ENCODE results near the gene STX1B. TPM values are rescaled to one million over a fixed set of nuclear protein-coding genes. Genes with fewer than 3 reads are reported as not detected.

STX1B gene
- total RNA-seq, 1 experiment from 2014 or later, result 11.0 TPM

DNA sequence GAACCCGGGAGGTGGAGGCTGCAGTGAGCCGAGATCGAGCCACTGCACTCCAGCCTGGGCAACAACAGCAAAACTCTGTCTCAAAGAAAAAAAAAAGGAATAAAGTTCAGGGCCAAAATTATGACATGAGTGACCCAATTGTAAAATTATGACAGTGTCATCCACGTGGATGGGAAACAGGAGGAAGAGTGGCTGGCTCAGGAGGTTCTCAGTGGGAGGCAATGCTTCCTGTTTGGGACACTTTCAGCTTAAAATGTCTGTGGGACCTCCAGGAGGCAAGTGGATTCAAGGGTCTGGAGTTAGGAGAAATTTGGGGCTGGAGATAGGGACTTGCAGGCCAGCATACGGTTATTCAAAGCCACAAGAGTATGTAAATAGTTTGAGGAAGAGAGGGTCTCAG lies 14.9 kb upstream of the STX1B start:
- no CpG with 5 or more reads among the region's 5 CpGs for WGBS (ENCODE audit: extremely low coverage, insufficient read length, low lambda C conversion rate)
- H2BK120ac ChIP-seq (ENCODE audit: low read depth, low read length, poor library complexity, severe bottlenecking), result no peak overlapping the region
- no peak overlapping the region for H2AFZ ChIP-seq (ENCODE audit: low read length)
- peaks cover 0 to 6% of the 10 kb centered on the region in 2 experiments; a peak in 2 of 4 replicates for H3K4me1 Mint-ChIP-seq
- no peak overlapping the region for H3K27ac ChIP-seq (ENCODE audit: insufficient read length, low read depth, low read length)
- no peaks in the 10 kb centered on the region for H3K79me2 ChIP-seq (ENCODE audit: insufficient read depth, low read length)
- H2BK12ac ChIP-seq (ENCODE audit: insufficient read length, low read depth, low read length), result no peak overlapping the region
- H3K18ac ChIP-seq (ENCODE audit: insufficient read length, low read depth, low read length), result no peak overlapping the region
- H4K5ac ChIP-seq (ENCODE audit: insufficient read length, low read depth, low read length), result no peak overlapping the region
- H4K91ac ChIP-seq (ENCODE audit: insufficient read length, low read depth, low read length), result no peak overlapping the region
- H3K4ac ChIP-seq (ENCODE audit: low read depth, low read length), result no peak overlapping the region
- H3K9me3 ChIP-seq (ENCODE audit: control insufficient read depth, low read depth, low read length), result no peaks in the 10 kb centered on the region
- H3K9ac ChIP-seq (ENCODE audit: extremely low read depth, insufficient read length, low read length), result no peak overlapping the region
- H3K27me3 ChIP-seq (ENCODE audit: insufficient read depth, low read length), result no peaks in the 10 kb centered on the region
- no peaks in the 10 kb centered on the region for H3K4me1 ChIP-seq (ENCODE audit: insufficient read depth, low read length)
- H3K23ac ChIP-seq (ENCODE audit: insufficient read length, low read depth, low read length), result no peak overlapping the region
- no peak for DNase-seq
- TF ChIP-seq, protein P1, sequence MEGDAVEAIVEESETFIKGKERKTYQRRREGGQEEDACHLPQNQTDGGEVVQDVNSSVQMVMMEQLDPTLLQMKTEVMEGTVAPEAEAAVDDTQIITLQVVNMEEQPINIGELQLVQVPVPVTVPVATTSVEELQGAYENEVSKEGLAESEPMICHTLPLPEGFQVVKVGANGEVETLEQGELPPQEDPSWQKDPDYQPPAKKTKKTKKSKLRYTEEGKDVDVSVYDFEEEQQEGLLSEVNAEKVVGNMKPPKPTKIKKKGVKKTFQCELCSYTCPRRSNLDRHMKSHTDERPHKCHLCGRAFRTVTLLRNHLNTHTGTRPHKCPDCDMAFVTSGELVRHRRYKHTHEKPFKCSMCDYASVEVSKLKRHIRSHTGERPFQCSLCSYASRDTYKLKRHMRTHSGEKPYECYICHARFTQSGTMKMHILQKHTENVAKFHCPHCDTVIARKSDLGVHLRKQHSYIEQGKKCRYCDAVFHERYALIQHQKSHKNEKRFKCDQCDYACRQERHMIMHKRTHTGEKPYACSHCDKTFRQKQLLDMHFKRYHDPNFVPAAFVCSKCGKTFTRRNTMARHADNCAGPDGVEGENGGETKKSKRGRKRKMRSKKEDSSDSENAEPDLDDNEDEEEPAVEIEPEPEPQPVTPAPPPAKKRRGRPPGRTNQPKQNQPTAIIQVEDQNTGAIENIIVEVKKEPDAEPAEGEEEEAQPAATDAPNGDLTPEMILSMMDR (conservative IDR thresholded peaks at IDR 0.05), result no peak
- H3K27ac Mint-ChIP-seq, result peak overlapping the region in 2 of 3 experiments; percentile 44 to 81; a peak in 1 of 7 replicates
- no peaks in the 10 kb centered on the region for H3K23me2 ChIP-seq (ENCODE audit: insufficient read length, low read depth, low read length, poor library complexity, severe bottlenecking)
- H2AK5ac ChIP-seq (ENCODE audit: insufficient read length, low read length), result no peak overlapping the region
- H3K4me3 Mint-ChIP-seq, result no peak overlapping the region; a peak in 1 of 5 replicates
- no peaks in the 10 kb centered on the region; the same call in 1 of the 2 replicates for H3K27me3 Mint-ChIP-seq (ENCODE audit: low read depth)
- H3K9me3 Mint-ChIP-seq, result no peaks in the 10 kb centered on the region
- no peaks in the 10 kb centered on the region for H4K20me1 ChIP-seq (ENCODE audit: control insufficient read depth, insufficient read depth, insufficient read length)
- no peaks in the 10 kb centered on the region for H3K79me1 ChIP-seq (ENCODE audit: insufficient read depth, low read depth, low read length, poor library complexity, severe bottlenecking)
- H4K8ac ChIP-seq (replicated peaks; ENCODE audit: insufficient read length, low read depth, low read length), result no peak overlapping the region
- H3K36me3 Mint-ChIP-seq (ENCODE audit: insufficient read depth in 1 of 3, low read depth in 3 of 3), result no peaks in the 10 kb centered on the region
- H2BK20ac ChIP-seq (ENCODE audit: low read depth, low read length, poor library complexity, severe bottlenecking), result no peak overlapping the region
- no peak overlapping the region for H3T11ph ChIP-seq (ENCODE audit: low read length)
- no peak overlapping the region for H2BK15ac ChIP-seq (ENCODE audit: low read depth, low read length)
- no peak overlapping the region for H3K14ac ChIP-seq (ENCODE audit: insufficient read depth, low read length)
- no peak overlapping the region for H2BK5ac ChIP-seq (ENCODE audit: insufficient read length, low read length)
- H3K56ac ChIP-seq (ENCODE audit: insufficient read length, low read depth, low read length), result no peak overlapping the region
- H3K4me2 ChIP-seq (ENCODE audit: insufficient read depth, insufficient read length, low read length), result no peak overlapping the region
